AG04450 (cell line): ENCODE results near the gene PNPLA7. TPM values are rescaled to one million over a fixed set of nuclear protein-coding genes. Genes with fewer than 3 reads are reported as not detected.

ENCODE experiments used
- CTCF ChIA-PET: fragments of 300-600, 350-600 bp; formaldehyde crosslinking; extraction: SDS; loops from one replicate; lab custom pipeline; 2022; ENCODE audit warnings: antibody characterized with exemption, inconsistent platforms; lab: Charles Lee
- POLR2A ChIA-PET: fragments of 350-600 bp; formaldehyde crosslinking; extraction: SDS; loops from one replicate; lab custom pipeline; 2021; ENCODE audit warnings: antibody characterized with exemption, inconsistent platforms; lab: Yijun Ruan, JAX
- DNase-seq: peaks from one replicate; pipeline ENCODE4 v3.0.0-alpha.2; 2011; ENCODE audit warnings: low read depth, low spot score
- H3K27ac ChIP-seq: one replicate; pipeline ENCODE4 v1.5.1; 2012; ENCODE audit warnings: low read depth, low read length, control low read depth
- H3K27me3 ChIP-seq: one replicate; pipeline ENCODE4 v1.6.0; 2012; ENCODE audit warnings: low read length; ENCODE audit not compliant: control insufficient read depth, insufficient read depth
- H3K4me3 ChIP-seq: 2 replicates; pipeline ENCODE4 v1.5.1; 2011; ENCODE audit warnings: mild to moderate bottlenecking, low read depth, low read length, control low read depth
- H3K9me3 ChIP-seq: 2 replicates; pipeline ENCODE4 v1.5.1; 2012; ENCODE audit warnings: low read length; ENCODE audit not compliant: control insufficient read depth, insufficient read depth
- CTCF ChIP-seq: IDR thresholded peaks from 2 replicates; pipeline ENCODE4 v1.5.1; 2011; ENCODE audit warnings: low read depth, low read length, control low read depth, inconsistent platforms
- polyA plus RNA-seq: library from polyadenylated mRNA; depleted of rRNA; stranded (reverse); fragments of >200 nt; gene quantifications from 2 replicates; pipeline ENCODE4 v1.2.3, GENCODE V29; 2011

PNPLA7 gene
- polyA plus RNA-seq, 1 experiment, result 0.26 TPM

- POLR2A ChIA-PET, result interaction anchor here (0.9 kb wide), 1 partner anchor 187 kb away, joined by 3 read pairs; no protein-coding TSS in a partner anchor
- DNase-seq, result no peak
- CTCF ChIA-PET, result interaction anchor here (1.0 kb wide), 1 partner anchor 16 kb away, joined by 3 read pairs; no protein-coding TSS in a partner anchor
- Histone ChIP-seq H3K4me3 (no peak overlapping the region), H3K27me3 (peaks cover 4% of the 10 kb centered on the region), H3K9me3 (peaks cover 5% of the 10 kb centered on the region; the same call in 1 of the 2 replicates), H3K27ac (no peak overlapping the region)
- no peak for TF ChIP-seq CTCF
Measured at GRCh38 chr9:137427454-137428310, 122.5 kb downstream of the PNPLA7 start.

GRCh38 chr9:137426018-137426681, 124.1 kb downstream of the PNPLA7 start:
- Histone ChIP-seq H3K4me3 (no peak overlapping the region), H3K27me3 (peaks cover 4% of the 10 kb centered on the region), H3K27ac (no peak overlapping the region), H3K9me3 (peaks cover 5% of the 10 kb centered on the region; the same call in 1 of the 2 replicates)
- DNase-seq, result no peak
- CTCF ChIA-PET, result no interaction called here
- POLR2A ChIA-PET, result no interaction called here
- no peak for TF ChIP-seq CTCF

GRCh38 chr9:137423514-137424291, 126.5 kb downstream of the PNPLA7 start:
- no peak for DNase-seq
- Histone ChIP-seq H3K27me3 (peaks cover 4% of the 10 kb centered on the region), H3K27ac (no peak overlapping the region), H3K9me3 (peaks cover 5% of the 10 kb centered on the region; the same call in 1 of the 2 replicates), H3K4me3 (peak overlapping the region; percentile 50; the same call in 1 of the 2 replicates)
- CTCF ChIA-PET, result interaction anchor here (1.4 to 2.0 kb wide), 4 partner anchors 8 to 187 kb away, joined by 3 to 7 read pairs (median 6); no protein-coding TSS in a partner anchor
- TF ChIP-seq CTCF, result no peak
- POLR2A ChIA-PET, result interaction anchor here (0.6 to 1.0 kb wide), 9 partner anchors 12 to 943 kb away, joined by 3 to 8 read pairs (median 4); partner anchors contain the start of genes DPH7 and TUBB4B

GRCh38 chr9:137422604-137423513, 127.3 kb downstream of the PNPLA7 start, which contains the start of the genes EXD3 and NOXA1:
EXD3 (minus strand) TSS chr9:137423162; CDS start chr9:137395357, 27,805 bp downstream.
NOXA1 (plus strand) TSS chr9:137423393; CDS start chr9:137423530, 137 bp downstream.
- CTCF ChIA-PET, result interaction anchor here (0.6 to 2.0 kb wide), 28 partner anchors 9 to 204 kb away, joined by 3 to 29 read pairs (median 4); partner anchors contain the start of gene ENTPD8
- DNase-seq, result peak; percentile 71
- peaks cover 4% of the 10 kb centered on the region for H3K27me3 ChIP-seq
- peak; percentile 53 for TF ChIP-seq CTCF
- POLR2A ChIA-PET, result interaction anchor here (0.6 to 1.0 kb wide), 10 partner anchors 11 to 942 kb away, joined by 3 to 8 read pairs (median 4); partner anchors contain the start of genes DPH7 and TUBB4B
- H3K9me3 ChIP-seq, result peaks cover under 1% of the 10 kb centered on the region; the same call in 1 of the 2 replicates
- H3K4me3 ChIP-seq, result peak within 1 kb of the TSS; percentile 64
- no peak within 1 kb of the TSS for H3K27ac ChIP-seq
